GM12801 (cell line): Measurements from ENCODE around the gene MAGI3.

Experiments
- TF ChIP-seq, protein P1 (sequence below): IDR thresholded peaks from one replicate; pipeline ENCODE4 v1.5.1; 2011; ENCODE audit warnings: control low read depth; ENCODE audit not compliant: insufficient read length; ENCODE audit errors: extremely low read depth

MAGI3 gene

DNA sequence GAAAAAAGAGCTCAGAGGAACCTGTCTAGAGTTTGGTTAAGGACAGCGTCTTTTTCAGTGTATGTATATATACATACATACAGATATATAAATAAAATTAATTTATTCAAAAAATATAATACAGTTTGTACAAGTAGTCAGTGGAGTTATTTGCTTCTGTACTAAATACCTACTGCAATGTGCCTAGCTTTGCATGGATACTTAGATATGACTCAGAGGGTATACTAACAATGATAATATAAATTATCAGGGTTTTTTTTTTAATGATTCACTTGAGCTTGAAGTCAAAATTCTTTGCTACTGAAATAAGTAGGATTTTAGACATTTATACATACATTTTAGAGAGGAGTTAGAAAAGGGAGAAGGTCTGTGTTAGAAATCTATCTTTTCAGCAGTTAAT is 251.1 kb downstream of the MAGI3 start:
- TF ChIP-seq, protein P1, sequence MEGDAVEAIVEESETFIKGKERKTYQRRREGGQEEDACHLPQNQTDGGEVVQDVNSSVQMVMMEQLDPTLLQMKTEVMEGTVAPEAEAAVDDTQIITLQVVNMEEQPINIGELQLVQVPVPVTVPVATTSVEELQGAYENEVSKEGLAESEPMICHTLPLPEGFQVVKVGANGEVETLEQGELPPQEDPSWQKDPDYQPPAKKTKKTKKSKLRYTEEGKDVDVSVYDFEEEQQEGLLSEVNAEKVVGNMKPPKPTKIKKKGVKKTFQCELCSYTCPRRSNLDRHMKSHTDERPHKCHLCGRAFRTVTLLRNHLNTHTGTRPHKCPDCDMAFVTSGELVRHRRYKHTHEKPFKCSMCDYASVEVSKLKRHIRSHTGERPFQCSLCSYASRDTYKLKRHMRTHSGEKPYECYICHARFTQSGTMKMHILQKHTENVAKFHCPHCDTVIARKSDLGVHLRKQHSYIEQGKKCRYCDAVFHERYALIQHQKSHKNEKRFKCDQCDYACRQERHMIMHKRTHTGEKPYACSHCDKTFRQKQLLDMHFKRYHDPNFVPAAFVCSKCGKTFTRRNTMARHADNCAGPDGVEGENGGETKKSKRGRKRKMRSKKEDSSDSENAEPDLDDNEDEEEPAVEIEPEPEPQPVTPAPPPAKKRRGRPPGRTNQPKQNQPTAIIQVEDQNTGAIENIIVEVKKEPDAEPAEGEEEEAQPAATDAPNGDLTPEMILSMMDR, result no peak

DNA sequence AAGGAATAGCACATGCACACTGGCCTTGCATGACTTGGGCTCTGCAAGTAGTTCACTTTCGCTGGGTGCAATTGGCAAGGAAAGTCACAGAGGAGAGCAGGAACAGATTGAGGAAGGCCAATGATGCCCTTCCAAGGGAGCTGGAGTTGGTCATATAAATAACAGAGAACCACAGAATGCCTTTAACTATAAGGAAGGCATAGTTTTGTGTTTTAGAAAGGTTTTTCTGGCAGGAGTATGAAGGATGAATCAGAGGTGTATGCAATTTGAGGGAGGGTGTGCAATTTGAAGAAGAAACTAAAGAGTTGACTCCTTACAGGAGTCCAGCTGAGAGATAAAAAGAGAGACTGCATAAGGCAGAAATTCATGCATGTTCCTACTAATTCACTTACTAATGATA is 256.8 kb downstream of the MAGI3 start:
- TF ChIP-seq, protein P1, result no peak

DNA sequence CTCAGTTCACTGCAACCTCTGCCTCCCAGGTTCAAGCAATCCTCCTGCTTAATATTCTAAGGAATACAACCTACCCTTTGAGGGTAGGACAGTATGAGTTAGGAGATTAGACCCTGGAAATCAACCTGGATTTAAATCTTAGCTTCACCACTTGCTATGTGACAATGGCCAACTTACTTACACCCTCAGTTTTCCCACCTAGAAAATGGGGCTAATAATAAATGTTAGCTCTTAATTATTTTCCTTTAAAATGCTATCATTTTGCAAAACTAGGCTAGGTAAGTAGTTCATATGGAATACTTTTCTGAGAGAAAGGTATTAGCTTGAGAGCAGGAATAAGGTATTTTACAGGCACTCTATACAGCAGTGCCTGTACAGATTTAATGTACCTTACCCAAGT is 258.2 kb downstream of the MAGI3 start:
- TF ChIP-seq, protein P1, result no peak

DNA sequence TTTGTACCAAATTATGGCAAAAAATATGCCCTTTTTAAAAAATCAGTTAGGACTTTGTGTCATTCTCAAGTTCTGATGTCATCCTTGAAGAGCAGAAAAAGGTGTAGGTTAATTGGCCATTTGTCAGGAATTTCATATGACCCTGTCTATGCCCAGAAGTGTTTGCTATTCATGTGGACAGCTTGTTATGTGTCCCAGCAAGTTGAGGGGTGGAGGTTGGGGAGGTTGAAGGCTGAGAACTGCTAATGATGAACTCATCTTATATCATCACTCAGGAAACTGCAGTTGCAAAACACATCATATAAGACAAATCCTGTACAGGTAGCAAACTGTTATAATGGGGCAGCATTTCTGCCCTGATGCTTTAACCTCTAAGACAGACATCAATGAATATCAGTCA is 262.5 kb downstream of the MAGI3 start:
- TF ChIP-seq, protein P1, result no peak

DNA sequence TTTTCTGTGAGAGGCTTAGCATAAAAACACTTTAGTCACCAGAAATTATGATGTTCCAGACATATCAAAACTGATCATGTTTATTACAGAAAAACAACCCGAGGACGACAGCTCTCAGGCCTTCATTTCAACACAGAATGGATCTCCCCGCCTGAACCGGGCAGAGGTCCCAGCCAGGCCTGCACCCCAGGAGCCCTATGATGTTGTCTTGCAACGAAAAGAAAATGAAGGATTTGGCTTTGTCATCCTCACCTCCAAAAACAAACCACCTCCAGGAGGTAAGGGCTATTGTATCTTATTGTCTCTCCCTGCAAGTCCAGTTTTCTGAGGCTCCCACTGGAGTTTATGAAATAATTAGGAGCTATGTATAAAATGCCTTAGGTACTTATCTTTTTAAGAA is 263.4 kb downstream of the MAGI3 start:
- TF ChIP-seq, protein P1, result no peak

DNA sequence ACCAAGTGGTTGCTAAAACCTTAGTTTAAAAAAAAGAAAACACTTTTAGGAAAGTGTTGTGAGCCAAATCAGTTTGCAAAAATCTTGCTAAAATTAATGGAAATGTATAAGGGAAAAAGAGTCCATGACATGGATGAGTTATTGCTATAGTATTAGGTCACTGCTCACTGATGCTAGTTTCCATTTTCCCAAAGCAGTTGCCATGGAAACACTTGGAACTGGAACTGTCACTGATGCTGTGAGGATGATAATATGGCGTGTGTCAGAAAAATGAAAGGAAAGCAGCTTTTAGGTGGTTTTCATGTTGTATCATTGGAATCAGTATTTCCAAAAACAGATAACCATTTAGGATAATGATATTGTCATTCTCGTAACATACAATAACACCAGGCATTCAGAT is 264.6 kb downstream of the MAGI3 start:
- TF ChIP-seq, protein P1, result no peak

DNA sequence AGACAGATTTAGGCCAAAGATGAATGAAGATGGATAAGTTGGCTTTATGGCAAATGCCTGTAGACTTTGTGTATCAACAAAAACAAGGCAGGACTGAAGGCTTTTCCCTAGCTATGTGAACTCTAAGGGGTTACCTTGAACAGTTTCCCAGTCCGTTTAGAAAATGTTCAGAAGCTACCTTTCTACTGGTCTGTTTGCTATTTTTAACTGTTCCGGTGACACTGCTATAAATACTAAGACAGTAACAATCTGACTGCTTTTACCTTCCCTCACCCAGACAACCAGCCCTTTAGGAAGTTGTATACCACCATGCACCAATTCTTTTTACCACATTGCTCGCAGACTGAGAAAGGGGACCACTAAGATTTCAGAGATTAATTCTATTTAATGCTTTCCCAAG is 266.8 kb downstream of the MAGI3 start:
- TF ChIP-seq, protein P1, result no peak

DNA sequence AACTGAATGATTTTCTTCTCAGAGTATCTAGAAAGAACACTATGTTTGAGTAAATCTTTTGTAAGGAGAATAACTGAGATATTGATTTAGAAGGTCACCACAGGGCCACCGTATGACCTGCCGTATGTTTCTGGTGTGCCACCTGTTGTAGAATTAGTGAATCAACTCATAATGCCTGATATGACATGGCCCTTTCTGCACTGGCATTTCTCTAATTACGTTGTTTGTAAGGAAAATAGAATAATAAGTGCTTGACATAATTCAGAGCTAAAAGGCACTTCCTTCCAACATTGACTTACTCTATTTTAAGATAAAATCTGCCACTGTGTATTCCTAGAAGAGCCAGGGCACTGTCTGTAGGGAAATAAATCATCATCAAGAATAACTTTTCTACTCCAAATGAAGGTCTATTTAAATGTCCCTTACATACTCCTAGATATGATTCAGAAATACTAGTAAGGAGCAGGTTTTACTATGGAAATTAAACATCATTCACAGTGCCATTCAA is 267.3 kb downstream of the MAGI3 start:
- TF ChIP-seq, protein P1, result no peak
